Type B pancreatic cell (in vitro differentiated cells): Measurements from ENCODE around the gene LRMDA. TPM values are rescaled to one million over a fixed set of nuclear protein-coding genes. Genes with fewer than 3 reads are reported as not detected.

Source experiments
- DNase-seq: peaks from one replicate; pipeline ENCODE4 v3.0.0; 2021; ENCODE audit warnings: mixed read lengths; ENCODE audit not compliant: unreplicated experiment; ENCODE audit errors: extremely low spot score
- H3K27ac Mint-ChIP-seq: 2 replicates; pipeline ENCODE4 v1.8.0; 2021; ENCODE audit warnings: mild to moderate bottlenecking, mixed read lengths
- H3K27me3 Mint-ChIP-seq: 2 replicates; pipeline ENCODE4 v1.8.0; 2021; ENCODE audit warnings: mixed read lengths
- H3K36me3 Mint-ChIP-seq: 2 replicates; pipeline ENCODE4 v1.8.0; 2021; ENCODE audit warnings: mixed read lengths
- H3K4me1 Mint-ChIP-seq: one replicate; pipeline ENCODE4 v1.8.0; 2021; ENCODE audit warnings: mixed read lengths; ENCODE audit not compliant: unreplicated experiment
- H3K4me3 Mint-ChIP-seq: 2 replicates; pipeline ENCODE4 v1.8.0; 2021; ENCODE audit warnings: mild to moderate bottlenecking, mixed read lengths
- H3K9me3 Mint-ChIP-seq: 2 replicates; pipeline ENCODE4 v1.8.0; 2021; ENCODE audit warnings: mixed read lengths
- total RNA-seq: library from RNA; stranded (reverse); gene quantifications from 2 replicates; pipeline ENCODE4 v1.2.1, GENCODE V29; 2021; ENCODE audit warnings: low replicate concordance
- TF ChIP-seq, protein P1 (sequence below): fragments of 200-600 bp; sonication (generic); conservative IDR thresholded peaks from 2 replicates; pipeline ENCODE4 v1.5.0; 2021; ENCODE audit warnings: antibody characterized with exemption, mild to moderate bottlenecking

The LRMDA gene
- total RNA-seq, 1 donor from 2014 or later: 2.0 TPM

DNA sequence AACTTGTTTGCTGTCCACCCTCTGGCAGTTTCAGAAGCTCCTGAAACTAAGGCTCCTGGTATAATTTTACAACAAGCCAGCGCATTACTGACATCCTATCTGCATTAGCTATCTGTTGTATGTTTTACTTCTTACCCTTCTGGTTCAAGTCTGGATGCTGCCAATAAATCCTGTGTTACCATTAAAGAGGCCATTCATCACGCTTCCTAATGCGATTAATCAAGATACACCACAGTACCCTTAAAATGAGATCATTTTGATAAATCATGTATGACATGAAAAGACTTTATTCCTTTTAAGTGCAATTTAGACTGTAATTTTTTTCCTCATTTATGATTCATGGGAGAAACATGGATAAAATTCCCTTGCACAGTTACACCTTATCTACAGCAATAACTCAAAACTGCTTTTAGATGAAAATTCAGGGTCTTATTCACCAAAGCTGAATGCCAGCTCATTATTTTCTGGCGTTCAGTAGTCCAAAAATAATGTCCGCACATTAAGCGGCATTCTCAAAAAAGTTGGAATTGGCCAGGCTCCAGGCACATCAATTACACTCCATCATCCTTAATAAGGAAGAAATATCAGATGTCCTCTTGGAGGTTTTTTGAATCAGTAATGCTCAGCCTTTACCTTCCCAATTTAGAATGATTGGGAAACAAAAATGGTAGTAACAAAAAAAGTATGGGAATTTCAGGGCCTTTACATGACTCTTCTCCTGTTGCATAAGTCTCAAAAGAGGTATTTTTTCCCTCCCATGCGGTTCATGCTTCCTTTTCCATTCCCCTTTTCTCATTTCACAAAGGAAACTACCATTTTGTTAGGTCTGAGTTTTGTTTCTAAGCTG, 878.5 kb downstream of the LRMDA start:
- Mint-ChIP-seq H3K4me1 (peaks cover 49% of the 10 kb centered on the region), H3K9me3 (peaks cover 6% of the 10 kb centered on the region), H3K4me3 (peak overlapping the region; percentile 69), H3K27me3 (peaks cover 13% of the 10 kb centered on the region), H3K36me3 (no peaks in the 10 kb centered on the region), H3K27ac (peak overlapping the region; percentile 52)
- no peak for DNase-seq
- TF ChIP-seq, protein P1, sequence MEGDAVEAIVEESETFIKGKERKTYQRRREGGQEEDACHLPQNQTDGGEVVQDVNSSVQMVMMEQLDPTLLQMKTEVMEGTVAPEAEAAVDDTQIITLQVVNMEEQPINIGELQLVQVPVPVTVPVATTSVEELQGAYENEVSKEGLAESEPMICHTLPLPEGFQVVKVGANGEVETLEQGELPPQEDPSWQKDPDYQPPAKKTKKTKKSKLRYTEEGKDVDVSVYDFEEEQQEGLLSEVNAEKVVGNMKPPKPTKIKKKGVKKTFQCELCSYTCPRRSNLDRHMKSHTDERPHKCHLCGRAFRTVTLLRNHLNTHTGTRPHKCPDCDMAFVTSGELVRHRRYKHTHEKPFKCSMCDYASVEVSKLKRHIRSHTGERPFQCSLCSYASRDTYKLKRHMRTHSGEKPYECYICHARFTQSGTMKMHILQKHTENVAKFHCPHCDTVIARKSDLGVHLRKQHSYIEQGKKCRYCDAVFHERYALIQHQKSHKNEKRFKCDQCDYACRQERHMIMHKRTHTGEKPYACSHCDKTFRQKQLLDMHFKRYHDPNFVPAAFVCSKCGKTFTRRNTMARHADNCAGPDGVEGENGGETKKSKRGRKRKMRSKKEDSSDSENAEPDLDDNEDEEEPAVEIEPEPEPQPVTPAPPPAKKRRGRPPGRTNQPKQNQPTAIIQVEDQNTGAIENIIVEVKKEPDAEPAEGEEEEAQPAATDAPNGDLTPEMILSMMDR: no peak

DNA sequence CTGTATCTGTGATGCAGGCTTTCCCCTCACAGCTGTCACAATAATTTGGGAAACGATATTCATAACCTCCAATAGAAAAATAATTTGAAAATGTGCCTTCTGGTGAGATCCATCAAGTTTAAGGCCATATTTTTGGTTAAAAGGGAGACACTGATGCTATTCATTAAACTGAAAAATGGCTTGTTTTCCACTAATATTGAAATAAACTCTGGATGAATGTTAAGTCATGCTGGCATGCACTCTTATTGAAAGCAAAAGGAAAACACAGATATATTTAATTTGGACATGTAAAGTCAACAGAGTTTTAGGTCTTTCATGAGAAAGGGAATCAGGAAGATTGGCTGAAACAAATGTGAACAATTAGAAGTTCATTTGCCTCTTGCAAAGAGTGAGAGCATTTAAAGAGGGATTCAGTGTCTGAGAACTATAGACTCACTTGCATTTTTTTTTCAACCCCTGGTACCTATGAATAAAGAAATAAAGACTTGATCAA, 879.2 kb downstream of the LRMDA start:
- no peaks in the 10 kb centered on the region for H3K36me3 Mint-ChIP-seq
- TF ChIP-seq, protein P1: no peak
- H3K27me3 Mint-ChIP-seq: peaks cover 8% of the 10 kb centered on the region
- peaks cover 6% of the 10 kb centered on the region for H3K9me3 Mint-ChIP-seq
- no peak for DNase-seq
- H3K27ac Mint-ChIP-seq: no peak overlapping the region
- H3K4me1 Mint-ChIP-seq: peaks cover 43% of the 10 kb centered on the region
- peak overlapping the region; percentile 69 for H3K4me3 Mint-ChIP-seq

DNA sequence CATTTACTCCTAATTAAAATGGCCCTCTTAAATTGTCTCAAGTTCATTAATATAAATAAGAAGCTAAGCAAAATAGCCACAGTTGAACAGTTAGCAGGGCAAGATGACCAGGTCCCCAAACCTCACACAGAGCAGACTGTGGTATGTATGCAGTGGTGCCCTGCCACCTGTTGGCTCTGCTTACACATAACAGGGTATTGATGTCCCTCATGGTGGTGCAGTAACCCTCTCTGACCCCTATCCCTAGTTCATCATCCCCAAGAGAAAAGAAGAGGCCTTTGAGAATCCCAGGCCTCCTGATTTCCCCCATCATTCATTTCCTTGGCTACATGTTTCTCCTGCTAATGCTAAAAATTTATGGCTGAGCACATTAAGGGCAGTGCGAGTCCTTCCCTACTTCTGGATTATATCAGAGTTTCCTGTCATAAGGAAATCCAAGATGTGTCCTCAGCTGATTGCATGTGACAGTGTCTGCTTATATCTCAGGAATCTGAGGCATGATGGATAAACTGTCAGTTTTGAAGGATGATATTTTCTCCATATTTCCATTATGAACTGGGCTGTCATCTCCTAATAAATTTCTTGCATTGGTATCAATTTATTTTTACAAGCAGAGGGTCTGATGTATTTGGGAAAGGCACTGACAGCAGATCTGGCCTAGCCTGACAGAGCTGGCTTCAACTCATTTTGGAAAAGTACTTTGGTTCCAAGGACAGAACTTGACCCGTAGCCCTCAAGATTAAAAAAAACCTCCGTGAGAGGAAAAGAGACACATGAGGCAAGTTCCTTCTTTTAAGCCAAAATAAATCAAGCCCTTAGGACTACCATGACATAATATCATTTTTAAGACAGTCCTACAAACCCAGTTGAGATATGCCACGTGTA, 880.6 kb downstream of the LRMDA start:
- Mint-ChIP-seq H3K36me3 (no peaks in the 10 kb centered on the region), H3K9me3 (peaks cover 6% of the 10 kb centered on the region), H3K4me1 (peaks cover 43% of the 10 kb centered on the region), H3K27me3 (peaks cover 9% of the 10 kb centered on the region), H3K4me3 (no peak overlapping the region), H3K27ac (no peak overlapping the region)
- DNase-seq: no peak
- TF ChIP-seq, protein P1: peak; percentile 76

DNA sequence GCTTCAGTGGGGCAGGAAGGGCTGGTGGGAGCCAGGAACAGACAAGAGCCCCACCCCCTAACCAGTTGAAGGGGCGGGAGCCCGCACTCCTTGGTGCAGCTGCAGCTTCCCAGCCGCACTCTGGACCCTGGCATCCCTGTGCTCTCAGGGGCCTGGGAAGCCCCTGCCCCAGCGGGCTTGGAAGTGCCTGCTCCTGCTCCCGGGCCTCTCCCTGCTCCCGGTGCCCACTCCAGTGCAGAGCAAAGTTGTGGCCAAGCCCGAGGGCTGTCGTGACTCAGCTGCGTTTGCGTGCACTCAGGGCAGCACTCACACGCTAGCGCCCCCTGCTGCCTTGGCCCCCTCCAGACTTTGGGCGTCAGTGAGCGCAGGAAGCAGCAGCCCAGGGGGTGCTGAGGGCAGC, 883.8 kb downstream of the LRMDA start:
- H3K36me3 Mint-ChIP-seq: peaks cover 12% of the 10 kb centered on the region

DNA sequence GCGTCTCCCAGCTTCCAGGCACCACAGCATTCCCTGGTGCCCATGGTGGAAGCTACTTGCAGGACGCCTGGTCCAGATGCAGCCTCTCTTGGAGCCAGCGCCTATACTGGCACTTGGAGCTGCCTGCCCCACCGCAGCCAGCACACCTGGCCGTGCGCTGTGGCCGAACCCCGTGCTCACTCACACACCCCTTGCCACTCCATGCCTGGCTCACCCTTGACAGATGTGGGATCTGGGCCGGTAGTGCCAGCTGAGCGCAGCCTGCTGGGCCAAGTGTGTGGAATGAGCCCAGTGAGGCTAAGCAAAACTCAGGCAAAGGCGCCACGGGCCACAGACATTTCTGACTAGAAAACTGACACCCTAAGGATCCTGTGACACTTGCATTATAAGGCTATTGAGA, 884.8 kb downstream of the LRMDA start:
- no peak overlapping the region for H3K4me3 Mint-ChIP-seq
- H3K27ac Mint-ChIP-seq: no peak overlapping the region
- peaks cover 7% of the 10 kb centered on the region for H3K9me3 Mint-ChIP-seq
- no peak for DNase-seq
- peaks cover 9% of the 10 kb centered on the region for H3K27me3 Mint-ChIP-seq
- H3K36me3 Mint-ChIP-seq: peaks cover 12% of the 10 kb centered on the region
- TF ChIP-seq, protein P1: no peak
- peaks cover 19% of the 10 kb centered on the region for H3K4me1 Mint-ChIP-seq

More for the DNA sequence above, 883.8 kb downstream of the LRMDA start:
- no peak for DNase-seq
- Mint-ChIP-seq H3K9me3 (peaks cover 7% of the 10 kb centered on the region), H3K27me3 (peaks cover 9% of the 10 kb centered on the region), H3K4me1 (peaks cover 29% of the 10 kb centered on the region), H3K4me3 (no peak overlapping the region), H3K27ac (no peak overlapping the region)
- TF ChIP-seq, protein P1: no peak
